Psoas muscle (tissue), 8 donors: Measurements from ENCODE around the gene THADA. TPM values are rescaled to one million over a fixed set of nuclear protein-coding genes. Genes with fewer than 3 reads are reported as not detected.
A peak's percentile ranks its signal among the peaks of the same experiment; 100 is the strongest.

Experiments used
- ATAC-seq, 4 donors: fragments of 200-7000 bp; cut with Tn5 transposase; one replicate each; pipeline ENCODE4 v1.9.1; 2020; ENCODE audit warnings: moderate library complexity in 3 of 4, mild to moderate bottlenecking in 2 of 4
- DNase-seq, 2 donors: peaks; one replicate each; pipeline ENCODE4 v3.0.0-alpha.2; 2020
- H3K27ac ChIP-seq: fragments of 200-600 bp; one replicate; pipeline ENCODE4 v1.8.0; 2022
- H3K27me3 ChIP-seq, 3 donors: fragments of 200-600 bp in 1 of 3; one replicate each; pipeline versions ENCODE4 v1.6.1 to v1.8.0; 2013 to 2022; ENCODE audit warnings: low read length in 2 of 3, mild to moderate bottlenecking in 2 of 3, moderate library complexity in 1 of 3; ENCODE audit not compliant: insufficient read depth in 3 of 3
- H3K36me3 ChIP-seq, 2 donors: fragments of 200-600 bp in 1 of 2; one replicate each; pipeline versions ENCODE4 v1.6.1 to v1.8.0; 2013 to 2022; ENCODE audit warnings: low read depth in 1 of 2, mild to moderate bottlenecking in 1 of 2, moderate library complexity in 1 of 2; ENCODE audit not compliant: insufficient read depth in 1 of 2
- H3K4me1 ChIP-seq: fragments of 200-600 bp; one replicate; pipeline ENCODE4 v1.8.0; 2022
- H3K4me3 ChIP-seq: fragments of 200-600 bp; one replicate; pipeline ENCODE4 v1.8.0; 2022; ENCODE audit warnings: mild to moderate bottlenecking
- H3K9me3 ChIP-seq: fragments of 200-600 bp; one replicate; pipeline ENCODE4 v1.8.0; 2022
- WGBS, 3 donors: extraction: QIAGEN DNeasy Blood & Tissue Kit; methylation state at CpG; one replicate each; pipeline versions ENCODE4 v1.1.6 to v1.1.7; 2013; 5-methylcytosine and 5-hydroxymethylcytosine counted together
- intact Hi-C, 2 donors: fragments of 100-400 bp; cut with DNase I; formaldehyde crosslinking; loops; one replicate each; pipeline versions ENCODE4 v1.11.0 to v1.14.2; 2022
- polyA plus RNA-seq, 3 donors: library from polyadenylated mRNA; stranded (reverse); fragments of 200-250 nt; gene quantifications; one replicate each; pipeline ENCODE4 v1.2.3, GENCODE V29; 2013
- total RNA-seq, 4 donors: library from RNA; stranded (reverse); fragmentation: NEBNext Ultra II Directional in 2 of 4; extraction: Animal tissue kit (Norgen Biotek cat#: 25700) in 2 of 4; gene quantifications; one replicate each; pipeline versions ENCODE4 v1.2.1 to v1.2.4, GENCODE V29; 2021 to 2023
- TF ChIP-seq, protein P1 (sequence below): fragments of 200-600 bp; IDR thresholded peaks from one replicate; pipeline ENCODE4 v1.8.0; 2022; ENCODE audit warnings: antibody characterized with exemption
- donor health status: healthy with polysubstance abuse.
- donor health status: DM: no; HTN: no; CAD: no; lungs with moderate emphysema.
- donor health status: Bipolar disorder and iron deficiency.
- donor health status: healthy.
- donor health status: DM: yes; HTN: yes; CAD: no.
- donor health status: DM: no; HTN: no; CAD: no.
- donor health status: DM: no; HTN: no; CAD: no.
- donor health status: DM: yes; HTN: yes; CAD: no.

THADA gene
- total and polyA plus RNA-seq, 7 donors = 8.1 to 17.4 (median 11.6) TPM

DNA sequence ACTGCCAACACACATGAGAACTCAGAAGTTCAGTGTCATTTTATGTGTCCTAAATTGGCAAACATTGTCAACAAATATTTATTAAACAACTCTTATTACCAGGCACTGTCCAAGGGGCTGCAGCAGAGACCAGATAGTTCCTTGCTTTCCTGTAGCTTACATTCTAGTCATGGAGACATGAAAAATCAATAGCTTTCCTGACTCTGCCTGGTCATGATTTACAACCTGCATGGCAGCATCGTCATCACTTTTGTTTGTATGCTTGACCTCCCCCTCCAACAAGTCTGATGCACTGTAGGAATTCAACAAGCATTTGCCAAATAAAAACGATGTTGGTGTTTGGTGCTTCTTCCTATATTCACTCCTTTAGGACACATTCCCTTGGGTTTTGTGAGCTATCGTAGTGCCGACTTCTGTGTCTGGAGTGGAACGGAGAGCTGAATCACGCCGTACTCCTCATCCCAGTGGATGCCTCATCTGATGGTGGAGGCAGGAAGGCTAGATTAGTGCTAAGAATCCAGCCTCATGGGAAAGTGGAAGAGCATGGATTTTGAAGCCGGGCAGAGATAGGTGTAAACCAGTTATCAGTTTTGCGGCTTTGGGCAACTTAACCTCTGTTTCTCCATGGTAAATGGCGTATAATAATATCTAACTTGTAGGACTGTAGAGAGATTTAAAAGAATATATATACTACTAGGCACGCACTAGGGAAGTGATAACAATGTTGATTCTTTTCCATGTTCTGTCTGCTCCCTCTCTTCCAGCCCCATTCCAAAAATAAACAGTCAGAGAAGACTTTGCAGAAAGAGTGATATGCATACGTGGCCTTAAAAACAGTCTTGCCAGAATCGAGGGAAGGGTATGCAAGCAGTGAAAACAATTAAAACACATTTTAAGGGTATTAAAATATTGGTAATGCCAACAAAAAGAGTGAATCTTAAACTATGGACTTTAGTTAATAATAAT, 249.0 kb downstream of the THADA start:
- H3K4me3 ChIP-seq = no peak overlapping the region
- peak overlapping the region; percentile 88 for H3K27ac ChIP-seq
- ATAC-seq = no peak
- no peaks in the 10 kb centered on the region for H3K36me3 ChIP-seq
- no peak for DNase-seq
- no peaks in the 10 kb centered on the region for H3K9me3 ChIP-seq
- H3K4me1 ChIP-seq = peaks cover 85% of the 10 kb centered on the region
- intact Hi-C loops = loop anchor here (5.0 to 10.0 kb wide), 3 partner anchors 40 to 110 kb away; no protein-coding TSS in a partner anchor
- TF ChIP-seq, protein P1, sequence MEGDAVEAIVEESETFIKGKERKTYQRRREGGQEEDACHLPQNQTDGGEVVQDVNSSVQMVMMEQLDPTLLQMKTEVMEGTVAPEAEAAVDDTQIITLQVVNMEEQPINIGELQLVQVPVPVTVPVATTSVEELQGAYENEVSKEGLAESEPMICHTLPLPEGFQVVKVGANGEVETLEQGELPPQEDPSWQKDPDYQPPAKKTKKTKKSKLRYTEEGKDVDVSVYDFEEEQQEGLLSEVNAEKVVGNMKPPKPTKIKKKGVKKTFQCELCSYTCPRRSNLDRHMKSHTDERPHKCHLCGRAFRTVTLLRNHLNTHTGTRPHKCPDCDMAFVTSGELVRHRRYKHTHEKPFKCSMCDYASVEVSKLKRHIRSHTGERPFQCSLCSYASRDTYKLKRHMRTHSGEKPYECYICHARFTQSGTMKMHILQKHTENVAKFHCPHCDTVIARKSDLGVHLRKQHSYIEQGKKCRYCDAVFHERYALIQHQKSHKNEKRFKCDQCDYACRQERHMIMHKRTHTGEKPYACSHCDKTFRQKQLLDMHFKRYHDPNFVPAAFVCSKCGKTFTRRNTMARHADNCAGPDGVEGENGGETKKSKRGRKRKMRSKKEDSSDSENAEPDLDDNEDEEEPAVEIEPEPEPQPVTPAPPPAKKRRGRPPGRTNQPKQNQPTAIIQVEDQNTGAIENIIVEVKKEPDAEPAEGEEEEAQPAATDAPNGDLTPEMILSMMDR = no peak
- 69 to 72% (median 70%) methylated on average over 13 of the region's 13 CpGs for WGBS, 3 donors
- no peaks in the 10 kb centered on the region for H3K27me3 ChIP-seq

DNA sequence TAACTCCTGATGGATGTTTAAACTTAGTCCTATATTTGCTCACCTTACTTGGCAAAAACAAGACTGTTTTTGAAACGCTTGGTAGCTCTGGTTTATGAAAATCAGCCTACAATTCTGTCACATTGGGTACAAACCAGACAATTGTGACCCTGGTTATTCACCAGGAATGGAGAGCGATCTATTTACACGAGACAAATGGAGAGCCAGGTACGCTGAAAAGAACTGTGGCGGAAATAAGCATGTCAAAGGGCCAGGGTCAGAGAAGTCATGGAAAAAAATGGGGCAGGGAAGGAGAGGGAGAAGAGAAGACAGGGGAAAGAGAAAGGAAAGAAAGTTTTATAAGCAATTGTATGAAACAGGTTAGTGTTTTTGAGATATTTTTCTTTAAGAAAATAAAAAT, 250.0 kb downstream of the THADA start:
- no peaks in the 10 kb centered on the region for H3K9me3 ChIP-seq
- no peak overlapping the region for H3K4me3 ChIP-seq
- H3K4me1 ChIP-seq = peaks cover 94% of the 10 kb centered on the region
- no peaks in the 10 kb centered on the region for H3K27me3 ChIP-seq
- intact Hi-C loops = loop anchor here (5.0 to 10.0 kb wide), 3 partner anchors 41 to 111 kb away; no protein-coding TSS in a partner anchor
- no peaks in the 10 kb centered on the region for H3K36me3 ChIP-seq
- WGBS, 3 donors = 47 to 69% (median 48%) methylated on average over 5 of the region's 5 CpGs
- ATAC-seq (no peak), DNase-seq (no peak)
- peak overlapping the region; percentile 88 for H3K27ac ChIP-seq
- TF ChIP-seq, protein P1 = no peak

DNA sequence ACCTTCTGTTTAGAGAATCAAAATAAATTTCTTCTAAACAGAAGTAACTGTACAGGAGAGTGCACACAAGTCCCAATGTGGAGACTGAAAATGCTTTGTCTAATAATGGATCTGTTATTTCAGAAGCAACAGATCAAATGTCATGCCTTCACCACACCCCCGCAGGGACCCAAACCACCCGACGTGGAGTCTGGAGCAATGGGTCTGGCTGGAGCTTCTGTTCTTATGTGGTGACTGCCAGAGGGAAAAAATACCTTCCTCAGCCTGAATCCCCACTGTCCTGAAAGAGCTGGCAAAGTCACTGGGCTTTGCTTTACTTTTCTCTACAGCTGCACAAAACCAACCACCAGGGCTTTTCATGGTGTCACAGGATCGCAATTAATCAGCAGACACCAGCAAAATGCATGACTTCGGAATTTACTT, 250.4 kb downstream of the THADA start:
- no peaks in the 10 kb centered on the region for H3K27me3 ChIP-seq
- 13 to 14% (median 14%) methylated on average over 5 of the region's 5 CpGs for WGBS, 3 donors
- peak; percentile 82 to 87 for DNase-seq
- no peaks in the 10 kb centered on the region for H3K9me3 ChIP-seq
- peaks cover 95% of the 10 kb centered on the region for H3K4me1 ChIP-seq
- intact Hi-C loops = loop anchor here (5.0 to 10.0 kb wide), 3 partner anchors 42 to 112 kb away; no protein-coding TSS in a partner anchor
- no peaks in the 10 kb centered on the region for H3K36me3 ChIP-seq
- H3K27ac ChIP-seq = peak overlapping the region; percentile 88
- peak overlapping the region; percentile 17 for H3K4me3 ChIP-seq
- peak; percentile 87 to 90 (median 89) for ATAC-seq
- TF ChIP-seq, protein P1 = peak; percentile 31

DNA sequence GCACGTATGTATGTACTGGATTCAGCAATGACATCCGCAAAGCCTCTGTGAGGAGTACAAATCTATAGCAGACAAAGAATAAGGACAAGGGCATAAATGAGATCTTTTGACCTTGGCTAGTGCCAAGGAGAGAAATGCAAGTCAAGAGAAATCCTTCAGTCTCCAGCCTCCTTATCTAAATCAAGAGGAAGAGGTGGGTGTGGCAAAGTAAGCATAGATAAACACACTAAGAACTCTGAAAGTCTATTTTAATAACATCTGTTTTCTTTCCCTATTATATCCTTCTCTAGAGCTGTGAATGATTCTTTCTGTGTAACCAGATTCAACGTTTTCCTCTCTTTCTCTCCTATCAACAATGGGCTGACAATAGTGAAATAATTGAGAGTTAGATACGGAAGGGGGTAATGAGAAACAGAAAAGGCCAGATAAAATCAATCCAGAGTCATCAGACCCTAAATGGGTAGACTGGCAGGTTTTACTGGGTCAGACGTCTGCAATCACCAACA, 250.9 kb downstream of the THADA start:
- Histone ChIP-seq H3K27ac (peak overlapping the region; percentile 88), H3K4me3 (peak overlapping the region; percentile 17), H3K4me1 (peaks cover 95% of the 10 kb centered on the region), H3K27me3 (no peaks in the 10 kb centered on the region), H3K9me3 (no peaks in the 10 kb centered on the region), H3K36me3 (no peaks in the 10 kb centered on the region)
- TF ChIP-seq, protein P1 = no peak
- intact Hi-C loops = loop anchor here (5.0 to 10.0 kb wide), 4 partner anchors 42 to 118 kb away; partner anchors contain the start of gene ZFP36L2 (in 1 of the 2)
- ATAC-seq (no peak), DNase-seq (no peak)
- WGBS, 3 donors = 27 to 40% (median 28%) methylated on average over 5 of the region's 5 CpGs
